GM10248 (cell line): Measurements from ENCODE around the gene NOVA1.
"Not testable (repeated sequence)": the region's sequence is repeated elsewhere in the genome, so short reads cannot be mapped to it uniquely, and the experiment has no call there.

ENCODE experiments used
- CTCF ChIA-PET: fragments of 300-600 bp; sonication (Branson Sonifier 250); formaldehyde crosslinking; extraction: SDS; loops from one replicate; lab custom pipeline; 2021; ENCODE audit warnings: antibody characterized with exemption; lab: Yijun Ruan, JAX
- POLR2A ChIA-PET: fragments of 350-650 bp; sonication (Branson Sonifier 250); formaldehyde crosslinking; extraction: SDS; loops from one replicate; lab custom pipeline; 2020; ENCODE audit warnings: antibody characterized with exemption; lab: Yijun Ruan, JAX
- DNase-seq: peaks from one replicate; pipeline ENCODE4 v3.0.0; 2012; ENCODE audit errors: extremely low spot score
- TF ChIP-seq, protein P1 (sequence below): IDR thresholded peaks from 2 replicates; pipeline ENCODE4 v1.5.1; 2012; ENCODE audit warnings: mild to moderate bottlenecking, low read depth; ENCODE audit errors: extremely low read depth, missing control alignments, control extremely low read depth

NOVA1 gene, protein sequence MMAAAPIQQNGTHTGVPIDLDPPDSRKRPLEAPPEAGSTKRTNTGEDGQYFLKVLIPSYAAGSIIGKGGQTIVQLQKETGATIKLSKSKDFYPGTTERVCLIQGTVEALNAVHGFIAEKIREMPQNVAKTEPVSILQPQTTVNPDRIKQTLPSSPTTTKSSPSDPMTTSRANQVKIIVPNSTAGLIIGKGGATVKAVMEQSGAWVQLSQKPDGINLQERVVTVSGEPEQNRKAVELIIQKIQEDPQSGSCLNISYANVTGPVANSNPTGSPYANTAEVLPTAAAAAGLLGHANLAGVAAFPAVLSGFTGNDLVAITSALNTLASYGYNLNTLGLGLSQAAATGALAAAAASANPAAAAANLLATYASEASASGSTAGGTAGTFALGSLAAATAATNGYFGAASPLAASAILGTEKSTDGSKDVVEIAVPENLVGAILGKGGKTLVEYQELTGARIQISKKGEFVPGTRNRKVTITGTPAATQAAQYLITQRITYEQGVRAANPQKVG

DNA sequence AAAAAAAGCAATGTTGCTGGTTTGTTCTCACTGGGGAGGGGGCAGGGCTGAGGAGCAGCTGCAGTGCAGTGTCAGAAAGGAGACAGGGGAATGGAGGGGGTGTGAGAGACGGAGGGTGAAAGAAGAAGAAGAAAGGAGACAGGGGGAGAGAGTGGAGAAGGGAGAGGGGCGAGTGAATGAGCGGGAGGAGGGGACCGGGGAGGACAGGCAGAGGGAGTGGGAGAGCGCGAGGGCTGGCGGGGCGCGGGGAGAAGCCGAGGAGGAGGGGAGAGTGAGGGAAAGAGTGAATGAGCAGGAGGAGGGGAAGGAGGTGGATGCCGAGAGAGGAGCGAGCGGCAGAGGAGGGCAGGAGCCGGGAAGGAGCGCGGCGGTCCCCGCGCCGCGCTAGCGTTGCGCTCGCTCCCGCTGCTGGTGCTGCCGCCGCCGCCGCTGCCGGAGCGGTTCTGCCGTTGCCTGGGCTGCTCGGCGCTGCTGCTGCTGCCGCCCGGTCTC lies at the start of gene NOVA1:
Gene NOVA1 (minus strand): TSS at position 445 of the 492 bp plus-strand sequence. CDS start 597 bp downstream, outside the sequence.
- TF ChIP-seq, protein P1, sequence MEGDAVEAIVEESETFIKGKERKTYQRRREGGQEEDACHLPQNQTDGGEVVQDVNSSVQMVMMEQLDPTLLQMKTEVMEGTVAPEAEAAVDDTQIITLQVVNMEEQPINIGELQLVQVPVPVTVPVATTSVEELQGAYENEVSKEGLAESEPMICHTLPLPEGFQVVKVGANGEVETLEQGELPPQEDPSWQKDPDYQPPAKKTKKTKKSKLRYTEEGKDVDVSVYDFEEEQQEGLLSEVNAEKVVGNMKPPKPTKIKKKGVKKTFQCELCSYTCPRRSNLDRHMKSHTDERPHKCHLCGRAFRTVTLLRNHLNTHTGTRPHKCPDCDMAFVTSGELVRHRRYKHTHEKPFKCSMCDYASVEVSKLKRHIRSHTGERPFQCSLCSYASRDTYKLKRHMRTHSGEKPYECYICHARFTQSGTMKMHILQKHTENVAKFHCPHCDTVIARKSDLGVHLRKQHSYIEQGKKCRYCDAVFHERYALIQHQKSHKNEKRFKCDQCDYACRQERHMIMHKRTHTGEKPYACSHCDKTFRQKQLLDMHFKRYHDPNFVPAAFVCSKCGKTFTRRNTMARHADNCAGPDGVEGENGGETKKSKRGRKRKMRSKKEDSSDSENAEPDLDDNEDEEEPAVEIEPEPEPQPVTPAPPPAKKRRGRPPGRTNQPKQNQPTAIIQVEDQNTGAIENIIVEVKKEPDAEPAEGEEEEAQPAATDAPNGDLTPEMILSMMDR, result no peak
- POLR2A ChIA-PET, result no interaction called here
- DNase-seq, result no peak
- CTCF ChIA-PET, result no interaction called here

DNA sequence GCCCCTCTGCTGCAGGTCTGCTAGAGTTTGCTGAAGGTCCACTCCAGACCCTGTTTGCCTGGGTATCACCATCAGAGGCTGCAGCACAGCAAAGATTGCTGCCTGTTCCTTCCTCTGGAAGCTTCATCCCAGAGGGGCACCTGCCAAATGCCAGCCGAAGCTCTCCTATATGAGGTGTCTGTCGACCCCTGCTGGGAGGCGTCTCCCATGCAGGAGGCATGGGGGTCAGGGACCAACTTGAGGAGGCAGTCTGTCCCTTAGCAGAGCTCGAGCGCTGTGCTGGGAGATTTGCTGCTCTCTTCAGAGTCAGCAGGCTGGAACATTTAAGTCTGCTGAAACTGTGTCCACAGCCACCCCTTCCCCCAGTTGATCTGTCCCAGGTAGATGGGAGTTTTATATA lies 47.2 kb upstream of the NOVA1 start:
- DNase-seq, POLR2A ChIA-PET, CTCF ChIA-PET: not testable (repeated sequence)

DNA sequence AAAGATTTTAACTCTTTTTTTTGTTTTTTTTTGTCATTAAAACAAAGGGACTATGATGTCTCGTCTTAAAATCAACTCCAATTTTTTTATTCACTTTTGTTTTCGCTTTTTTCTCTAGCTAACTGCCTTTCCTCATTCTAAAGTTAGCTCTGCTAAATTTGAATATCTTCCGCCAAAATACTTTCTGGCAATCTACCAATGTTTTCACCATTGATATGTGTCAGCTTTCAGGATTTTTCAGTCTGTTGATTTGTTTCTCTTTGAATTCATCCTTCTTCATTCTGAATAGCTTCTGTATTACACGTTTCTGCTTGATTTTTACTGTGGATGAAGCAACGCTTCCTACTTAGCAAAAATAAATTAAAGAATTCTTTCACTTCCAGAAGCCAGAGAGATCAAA lies 38.7 kb upstream of the NOVA1 start:
- TF ChIP-seq, protein P1, result no peak
- POLR2A ChIA-PET, result no interaction called here
- DNase-seq, result no peak
- CTCF ChIA-PET, result no interaction called here

DNA sequence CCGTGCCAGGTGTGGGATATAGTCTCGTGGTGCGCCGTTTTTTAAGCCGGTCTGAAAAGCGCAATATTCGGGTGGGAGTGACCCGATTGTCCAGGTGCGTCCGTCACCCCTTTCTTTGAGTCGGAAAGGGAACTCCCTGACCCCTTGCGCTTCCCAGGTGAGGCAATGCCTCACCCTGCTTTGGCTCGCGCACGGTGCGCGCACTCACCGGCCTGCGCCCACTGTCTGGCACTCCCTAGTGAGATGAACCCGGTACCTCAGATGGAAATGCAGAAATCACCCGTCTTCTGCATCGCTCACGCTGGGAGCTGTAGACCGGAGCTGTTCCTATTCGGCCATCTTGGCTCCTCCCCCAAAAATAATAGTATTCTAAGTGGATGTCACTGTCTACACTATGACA lies 37.1 kb upstream of the NOVA1 start:
- CTCF ChIA-PET, DNase-seq, POLR2A ChIA-PET: not testable (repeated sequence)

DNA sequence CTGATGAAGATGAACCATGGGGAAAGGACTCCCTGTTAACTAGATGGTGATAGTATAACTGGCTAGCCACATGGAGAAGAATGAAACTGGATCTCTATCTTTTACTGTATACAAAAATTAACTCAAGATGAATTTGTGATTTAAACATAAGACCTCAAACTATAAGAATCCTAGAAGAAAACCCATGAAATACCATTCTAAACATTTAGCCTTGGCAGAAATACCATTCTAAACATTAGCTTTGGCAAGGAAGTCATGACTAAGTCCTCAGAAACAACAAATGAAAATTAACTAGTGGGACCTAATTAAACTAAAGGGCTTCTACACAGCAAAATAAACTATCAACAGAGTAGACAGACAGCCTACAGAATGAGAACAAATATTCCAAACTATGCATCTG lies 28.4 kb upstream of the NOVA1 start:
- TF ChIP-seq, protein P1, result no peak
- no peak for DNase-seq
- CTCF ChIA-PET, result no interaction called here
- POLR2A ChIA-PET, result no interaction called here

DNA sequence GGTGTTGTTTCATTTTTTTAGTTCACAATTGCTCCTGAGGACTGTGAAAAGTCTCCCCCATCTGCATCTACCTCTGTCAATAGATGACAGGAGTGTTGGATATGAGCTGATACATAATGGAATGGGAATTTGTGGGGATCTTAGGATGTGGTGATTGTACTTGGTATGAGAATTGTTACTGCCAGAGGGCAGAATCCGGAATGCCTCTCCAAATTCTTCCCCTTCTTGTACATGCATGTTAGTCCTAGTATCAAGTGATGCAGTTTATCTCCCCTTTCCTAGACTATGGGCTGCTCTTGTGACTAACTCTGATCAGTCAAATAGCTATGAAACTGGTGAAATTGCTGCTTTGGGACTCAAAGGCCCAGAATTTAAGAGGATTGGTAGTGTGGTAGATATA lies 24.8 kb upstream of the NOVA1 start:
- ChIA-PET POLR2A (no interaction called here), CTCF (no interaction called here)
- no peak for DNase-seq
- TF ChIP-seq, protein P1, result no peak

DNA sequence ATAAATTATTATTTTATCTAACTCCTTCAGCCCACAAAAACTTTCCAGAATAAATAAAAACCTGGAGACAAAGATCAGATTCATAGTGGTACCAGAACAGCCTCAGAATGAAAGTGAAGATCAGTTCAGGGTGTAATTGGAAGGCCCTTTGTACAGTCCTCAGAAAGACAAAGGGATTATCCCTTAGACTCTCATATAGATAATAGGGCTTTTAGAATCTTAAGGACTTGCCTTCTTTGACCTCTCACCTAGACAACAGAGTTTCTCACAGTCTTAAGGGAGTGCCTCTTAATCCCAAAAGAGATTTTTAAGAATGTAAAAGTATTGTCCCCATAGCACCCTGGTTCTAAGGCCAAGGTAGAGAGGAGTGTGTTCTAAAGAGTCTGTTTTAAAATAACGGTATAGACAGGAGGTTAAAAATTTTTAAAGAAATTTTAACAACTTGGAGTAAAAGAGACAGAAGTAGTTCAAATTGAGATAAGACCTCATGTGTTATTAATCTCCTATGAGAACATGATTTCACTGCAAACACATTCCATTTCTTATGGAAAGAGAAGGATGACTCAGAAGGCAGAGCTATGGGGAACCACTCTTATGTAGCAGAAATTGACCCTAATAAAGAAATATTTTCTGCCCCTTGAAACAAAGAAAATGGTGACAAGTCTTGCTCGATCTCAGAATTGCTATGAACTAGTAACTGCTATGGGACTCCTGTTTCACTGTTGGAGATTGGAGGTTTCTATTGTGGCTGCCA lies 24.2 kb upstream of the NOVA1 start:
- TF ChIP-seq, protein P1, result no peak
- no peak for DNase-seq
- ChIA-PET POLR2A (no interaction called here), CTCF (no interaction called here)
